ENCODE measurements around the gene HDHD3. TPM values are rescaled to one million over a fixed set of nuclear protein-coding genes. Genes with fewer than 3 reads are reported as not detected.

The HDHD3 gene
- total RNA-seq, 6 experiments from 2014 or later: 3.3 to 4.8 (median 3.8) TPM

DNA sequence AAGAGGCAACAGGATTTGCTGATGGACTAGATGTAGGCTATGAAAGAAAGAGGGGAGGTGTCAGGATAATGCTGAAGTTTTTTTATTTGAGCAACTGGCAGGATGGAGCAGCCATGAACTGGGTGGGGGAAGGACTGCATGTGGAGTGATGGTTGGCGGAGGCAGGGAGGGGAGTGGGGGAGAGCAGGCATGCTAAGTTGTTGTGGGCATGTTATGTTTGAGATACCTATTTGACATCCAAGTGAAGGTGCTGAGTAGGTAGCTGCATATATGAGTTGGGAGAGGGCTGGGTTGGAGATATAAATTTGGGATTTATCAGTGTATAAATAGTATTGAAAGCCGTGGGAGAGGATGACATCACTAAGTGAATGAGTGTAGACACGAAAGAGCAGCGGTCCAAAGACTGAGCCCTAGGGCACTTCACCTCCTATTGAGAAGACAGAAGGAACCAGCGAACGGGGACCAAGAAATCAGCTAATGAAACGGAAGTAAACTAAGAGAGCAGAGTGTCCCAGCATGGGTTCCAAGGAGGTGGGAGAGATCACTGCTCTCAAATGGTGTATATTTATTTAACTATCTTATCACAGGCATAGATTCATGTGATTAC is 20.0 kb downstream of the HDHD3 start:
- Mint-ChIP-seq H3K36me3 (ENCODE audit: low read depth) (no peaks in the 10 kb centered on the region), H3K4me1 (ENCODE audit: low read depth) (peaks cover 10% of the 10 kb centered on the region), H3K4me3 (no peak overlapping the region), H3K27me3 (ENCODE audit: insufficient read depth) (peaks cover 35% of the 10 kb centered on the region), H3K9me3 (no peaks in the 10 kb centered on the region), H3K27ac (no peak overlapping the region)
- TF ChIP-seq, protein P1, sequence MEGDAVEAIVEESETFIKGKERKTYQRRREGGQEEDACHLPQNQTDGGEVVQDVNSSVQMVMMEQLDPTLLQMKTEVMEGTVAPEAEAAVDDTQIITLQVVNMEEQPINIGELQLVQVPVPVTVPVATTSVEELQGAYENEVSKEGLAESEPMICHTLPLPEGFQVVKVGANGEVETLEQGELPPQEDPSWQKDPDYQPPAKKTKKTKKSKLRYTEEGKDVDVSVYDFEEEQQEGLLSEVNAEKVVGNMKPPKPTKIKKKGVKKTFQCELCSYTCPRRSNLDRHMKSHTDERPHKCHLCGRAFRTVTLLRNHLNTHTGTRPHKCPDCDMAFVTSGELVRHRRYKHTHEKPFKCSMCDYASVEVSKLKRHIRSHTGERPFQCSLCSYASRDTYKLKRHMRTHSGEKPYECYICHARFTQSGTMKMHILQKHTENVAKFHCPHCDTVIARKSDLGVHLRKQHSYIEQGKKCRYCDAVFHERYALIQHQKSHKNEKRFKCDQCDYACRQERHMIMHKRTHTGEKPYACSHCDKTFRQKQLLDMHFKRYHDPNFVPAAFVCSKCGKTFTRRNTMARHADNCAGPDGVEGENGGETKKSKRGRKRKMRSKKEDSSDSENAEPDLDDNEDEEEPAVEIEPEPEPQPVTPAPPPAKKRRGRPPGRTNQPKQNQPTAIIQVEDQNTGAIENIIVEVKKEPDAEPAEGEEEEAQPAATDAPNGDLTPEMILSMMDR (IDR thresholded peaks at IDR 0.05): no peak
- DNase-seq: no peak

DNA sequence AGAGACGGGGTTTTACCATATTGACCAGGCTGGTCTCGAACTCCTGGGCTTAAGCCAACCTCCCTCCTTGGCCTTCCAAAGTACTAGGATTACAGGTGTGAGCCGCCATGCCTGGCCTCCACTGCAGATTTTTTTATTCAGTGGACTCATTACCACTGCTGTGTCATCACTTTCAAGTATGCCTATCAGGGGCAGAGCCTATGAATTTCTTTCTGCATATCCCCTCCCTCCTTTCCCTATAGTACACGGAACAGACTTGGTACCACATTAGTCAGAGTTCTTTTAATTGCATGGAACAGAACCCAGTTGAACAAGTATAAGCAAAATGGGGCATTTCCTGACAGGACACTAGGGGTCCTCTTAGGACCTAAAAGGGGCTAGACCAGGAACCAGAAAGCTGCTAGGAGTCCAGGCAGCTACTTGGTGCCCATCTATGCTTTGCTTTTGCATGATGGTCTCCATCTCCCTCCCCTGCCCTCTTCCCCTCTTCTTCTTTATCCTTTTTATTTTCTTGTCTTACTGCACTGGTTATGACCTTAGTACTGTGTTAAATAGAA is 21.7 kb downstream of the HDHD3 start:
- peaks cover 35% of the 10 kb centered on the region for H3K27me3 Mint-ChIP-seq (ENCODE audit: insufficient read depth)

DNA sequence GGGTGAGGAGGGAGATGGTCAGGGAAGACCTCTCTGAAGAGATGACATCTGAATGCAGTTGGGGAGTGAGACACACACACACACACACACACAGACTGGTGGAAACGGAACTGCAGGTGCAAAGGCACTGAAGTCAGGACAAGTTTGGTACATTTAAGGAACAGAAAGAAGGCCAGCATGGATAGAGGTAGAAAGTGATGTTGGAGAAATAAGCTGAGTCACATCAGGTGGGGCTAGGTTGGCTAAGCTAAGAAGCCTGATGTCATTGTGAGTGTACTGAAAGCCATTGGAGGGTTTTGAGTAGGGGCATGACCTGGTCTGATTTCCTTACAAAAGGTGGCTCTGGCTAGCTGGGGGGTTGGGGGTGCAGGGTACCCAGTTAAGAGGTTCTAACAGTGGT is 24.4 kb downstream of the HDHD3 start:
- no peaks in the 10 kb centered on the region for H3K9me3 Mint-ChIP-seq
- peaks cover 49% of the 10 kb centered on the region for H3K27me3 Mint-ChIP-seq (ENCODE audit: insufficient read depth)
- no peak overlapping the region for H3K4me3 Mint-ChIP-seq
- no peaks in the 10 kb centered on the region for H3K36me3 Mint-ChIP-seq (ENCODE audit: low read depth)
- no peak overlapping the region for H3K27ac Mint-ChIP-seq
- no peaks in the 10 kb centered on the region for H3K4me1 Mint-ChIP-seq (ENCODE audit: low read depth)
- TF ChIP-seq, protein P1 (IDR thresholded peaks at IDR 0.05): no peak
- no peak for DNase-seq

More for the DNA sequence above, 21.7 kb downstream of the HDHD3 start:
- H3K9me3 Mint-ChIP-seq: no peaks in the 10 kb centered on the region
- DNase-seq: peak; percentile 15
- no peak overlapping the region for H3K27ac Mint-ChIP-seq
- TF ChIP-seq, protein P1 (IDR thresholded peaks at IDR 0.05): peak; percentile 45
- H3K4me3 Mint-ChIP-seq: no peak overlapping the region
- H3K36me3 Mint-ChIP-seq (ENCODE audit: low read depth): no peaks in the 10 kb centered on the region
- H3K4me1 Mint-ChIP-seq (ENCODE audit: low read depth): no peaks in the 10 kb centered on the region

DNA sequence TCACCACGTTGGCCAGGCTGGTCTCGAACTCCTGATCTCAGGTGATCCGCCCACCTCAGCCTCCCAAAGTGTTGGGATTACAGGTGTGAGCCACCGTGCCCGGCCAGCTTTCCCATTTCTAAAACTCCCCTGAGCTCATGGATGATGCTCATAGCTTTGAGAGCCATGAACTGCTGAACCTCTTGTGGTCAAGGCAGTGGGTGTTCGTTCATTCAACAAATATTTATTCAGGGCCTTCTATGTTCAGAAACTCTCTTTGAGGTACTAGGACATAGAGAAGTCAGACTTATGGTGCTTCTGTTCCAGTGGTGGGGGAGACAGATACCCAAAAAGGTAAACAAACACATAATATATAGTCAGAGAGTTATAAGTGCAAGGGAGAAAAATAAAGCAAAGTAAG is 24.8 kb downstream of the HDHD3 start:
- H3K27me3 Mint-ChIP-seq (ENCODE audit: insufficient read depth): peaks cover 53% of the 10 kb centered on the region
- no peaks in the 10 kb centered on the region for H3K4me1 Mint-ChIP-seq (ENCODE audit: low read depth)
- TF ChIP-seq, protein P1 (IDR thresholded peaks at IDR 0.05): no peak
- no peak overlapping the region for H3K27ac Mint-ChIP-seq
- no peak overlapping the region for H3K4me3 Mint-ChIP-seq
- no peaks in the 10 kb centered on the region for H3K9me3 Mint-ChIP-seq
- no peaks in the 10 kb centered on the region for H3K36me3 Mint-ChIP-seq (ENCODE audit: low read depth)
- DNase-seq: no peak

DNA sequence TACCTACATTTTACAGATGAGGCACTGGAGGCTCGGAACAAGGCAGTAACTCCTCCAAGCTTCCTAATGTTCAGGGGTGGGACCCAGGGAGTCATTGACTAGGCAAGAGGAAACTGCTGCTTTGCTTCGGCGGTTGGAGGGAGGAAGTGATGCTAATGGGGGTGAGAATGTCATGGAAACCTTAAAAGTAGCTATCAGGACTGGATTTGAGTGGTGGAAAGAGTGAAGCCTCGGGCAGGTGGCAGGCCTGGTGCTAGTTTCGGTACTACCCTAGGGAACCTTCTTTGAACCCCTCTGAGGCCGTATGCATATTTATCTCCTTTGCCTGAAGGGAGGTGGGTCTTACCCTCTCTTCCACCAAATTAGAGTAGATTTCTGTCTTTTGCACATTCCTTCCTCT is 25.8 kb downstream of the HDHD3 start:
- Mint-ChIP-seq H3K4me1 (ENCODE audit: low read depth) (no peaks in the 10 kb centered on the region), H3K9me3 (no peaks in the 10 kb centered on the region), H3K27me3 (ENCODE audit: insufficient read depth) (peaks cover 46% of the 10 kb centered on the region), H3K27ac (no peak overlapping the region), H3K36me3 (ENCODE audit: low read depth) (no peaks in the 10 kb centered on the region), H3K4me3 (no peak overlapping the region)
- no peak for DNase-seq
- TF ChIP-seq, protein P1 (IDR thresholded peaks at IDR 0.05): no peak
